ENCODE results near the gene AMZ2. TPM values are rescaled to one million over a fixed set of nuclear protein-coding genes. Genes with fewer than 3 reads are reported as not detected.

The AMZ2 gene
- total RNA-seq, 1 experiment from 2014 or later: 54.6 TPM

DNA sequence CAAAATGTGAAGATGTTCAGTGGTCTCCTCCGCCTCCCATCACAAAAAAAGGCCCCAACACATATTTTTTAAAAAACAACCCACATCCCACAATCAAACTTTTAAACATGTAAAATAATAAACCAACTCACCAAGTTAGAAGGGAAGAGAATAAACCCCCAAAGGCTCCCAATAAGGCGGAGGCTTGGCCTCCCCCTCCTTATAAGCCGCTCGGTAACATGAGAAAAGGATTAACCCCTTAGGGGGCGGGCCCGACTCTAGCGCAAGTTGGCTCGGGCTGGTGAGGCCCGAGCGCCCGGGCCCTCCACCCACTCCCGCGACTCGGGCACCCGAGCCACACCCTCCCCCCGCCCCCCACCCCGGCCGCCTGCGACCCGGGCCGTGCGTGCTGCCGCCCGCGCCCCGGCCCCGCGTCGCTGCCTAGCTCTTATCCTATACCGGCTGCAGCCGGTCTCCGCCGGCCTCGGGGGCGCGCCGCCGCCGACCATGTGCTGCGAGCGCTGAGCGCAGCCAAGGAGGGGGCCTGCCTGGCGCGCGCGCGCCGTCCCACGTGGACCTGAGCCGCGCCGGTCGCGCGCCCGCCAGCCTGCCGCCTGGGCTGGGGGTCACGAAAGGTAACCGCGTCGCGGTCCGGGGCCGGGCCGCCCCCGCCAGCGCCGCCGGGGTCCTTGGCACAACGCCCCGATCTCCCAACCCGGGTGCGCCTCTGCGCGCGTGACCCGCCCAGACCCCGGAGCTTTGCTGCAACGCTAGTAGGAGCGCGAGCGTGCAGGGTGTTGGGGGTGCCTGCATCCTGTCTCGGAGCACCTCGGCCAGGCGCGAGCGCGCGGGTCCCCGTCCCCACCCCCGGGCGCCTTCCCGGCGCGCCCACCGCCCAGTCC is 43.4 kb downstream of the AMZ2 start, which contains the start of the genes ARSG and SLC16A6:
ARSG (plus strand) TSS at position 541 of the 881 bp plus-strand sequence. CDS start 15,999 bp downstream, outside the sequence.
SLC16A6 (minus strand) TSS at position 173 of the 881 bp plus-strand sequence. CDS start 12,807 bp downstream, outside the sequence.
- POLR2A ChIA-PET: interaction anchor here (0.8 to 1.4 kb wide), 3 partner anchors 11 to 128 kb away, joined by 3 to 9 read pairs (median 4); no protein-coding TSS in a partner anchor
- H3K9me3 Mint-ChIP-seq: no peaks in the 10 kb centered on the region
- H3K4me3 Mint-ChIP-seq: peak within 1 kb of the TSS; percentile 77
- CTCF ChIA-PET: interaction anchor here (1.2 kb wide), 1 partner anchor 83 kb away, joined by 3 read pairs; no protein-coding TSS in a partner anchor
- H3K4me1 Mint-ChIP-seq: peaks cover 56% of the 10 kb centered on the region
- TF ChIP-seq SMAD4 (CRISPR knock-in tag; IDR thresholded peaks at IDR 0.05) (no peak), SMAD3 (CRISPR knock-in tag; IDR thresholded peaks at IDR 0.05; ENCODE audit: borderline replicate concordance) (0 out of 2 replicates have a peak, but pooled peaks have one; percentile 2), FOXK1 (CRISPR knock-in tag; IDR thresholded peaks at IDR 0.05) (0 out of 2 replicates have a peak, but pooled peaks have one; percentile 7), HMGXB4 (CRISPR knock-in tag; IDR thresholded peaks at IDR 0.05) (peak; percentile 7; the same call in 1 of the 2 replicates), FOXP1 (CRISPR knock-in tag; IDR thresholded peaks at IDR 0.05; ENCODE audit: borderline replicate concordance) (peak; percentile 8), FOXP4 (CRISPR knock-in tag; IDR thresholded peaks at IDR 0.05) (peak; percentile 60; the same call in 1 of the 2 replicates), MAX (CRISPR knock-in tag; IDR thresholded peaks at IDR 0.05) (peak; percentile 72; the same call in 1 of the 2 replicates), CBFB (CRISPR knock-in tag; IDR thresholded peaks at IDR 0.05; ENCODE audit: low read depth) (0 out of 2 replicates have a peak, but pooled peaks have one; percentile 59), TCF7 (CRISPR knock-in tag; IDR thresholded peaks at IDR 0.05; ENCODE audit: low read depth) (no peak), MYBL2 (CRISPR knock-in tag; IDR thresholded peaks at IDR 0.05) (no peak)
- TF ChIP-seq, protein P1, sequence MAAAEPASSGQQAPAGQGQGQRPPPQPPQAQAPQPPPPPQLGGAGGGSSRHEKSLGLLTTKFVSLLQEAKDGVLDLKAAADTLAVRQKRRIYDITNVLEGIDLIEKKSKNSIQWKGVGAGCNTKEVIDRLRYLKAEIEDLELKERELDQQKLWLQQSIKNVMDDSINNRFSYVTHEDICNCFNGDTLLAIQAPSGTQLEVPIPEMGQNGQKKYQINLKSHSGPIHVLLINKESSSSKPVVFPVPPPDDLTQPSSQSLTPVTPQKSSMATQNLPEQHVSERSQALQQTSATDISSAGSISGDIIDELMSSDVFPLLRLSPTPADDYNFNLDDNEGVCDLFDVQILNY (CRISPR knock-in tag; IDR thresholded peaks at IDR 0.05): peak; percentile 71; the same call in 1 of the 2 replicates
- TF ChIP-seq, protein P2, sequence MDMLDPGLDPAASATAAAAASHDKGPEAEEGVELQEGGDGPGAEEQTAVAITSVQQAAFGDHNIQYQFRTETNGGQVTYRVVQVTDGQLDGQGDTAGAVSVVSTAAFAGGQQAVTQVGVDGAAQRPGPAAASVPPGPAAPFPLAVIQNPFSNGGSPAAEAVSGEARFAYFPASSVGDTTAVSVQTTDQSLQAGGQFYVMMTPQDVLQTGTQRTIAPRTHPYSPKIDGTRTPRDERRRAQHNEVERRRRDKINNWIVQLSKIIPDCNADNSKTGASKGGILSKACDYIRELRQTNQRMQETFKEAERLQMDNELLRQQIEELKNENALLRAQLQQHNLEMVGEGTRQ (CRISPR knock-in tag; IDR thresholded peaks at IDR 0.05): peak; percentile 80
- TF ChIP-seq, protein P3, sequence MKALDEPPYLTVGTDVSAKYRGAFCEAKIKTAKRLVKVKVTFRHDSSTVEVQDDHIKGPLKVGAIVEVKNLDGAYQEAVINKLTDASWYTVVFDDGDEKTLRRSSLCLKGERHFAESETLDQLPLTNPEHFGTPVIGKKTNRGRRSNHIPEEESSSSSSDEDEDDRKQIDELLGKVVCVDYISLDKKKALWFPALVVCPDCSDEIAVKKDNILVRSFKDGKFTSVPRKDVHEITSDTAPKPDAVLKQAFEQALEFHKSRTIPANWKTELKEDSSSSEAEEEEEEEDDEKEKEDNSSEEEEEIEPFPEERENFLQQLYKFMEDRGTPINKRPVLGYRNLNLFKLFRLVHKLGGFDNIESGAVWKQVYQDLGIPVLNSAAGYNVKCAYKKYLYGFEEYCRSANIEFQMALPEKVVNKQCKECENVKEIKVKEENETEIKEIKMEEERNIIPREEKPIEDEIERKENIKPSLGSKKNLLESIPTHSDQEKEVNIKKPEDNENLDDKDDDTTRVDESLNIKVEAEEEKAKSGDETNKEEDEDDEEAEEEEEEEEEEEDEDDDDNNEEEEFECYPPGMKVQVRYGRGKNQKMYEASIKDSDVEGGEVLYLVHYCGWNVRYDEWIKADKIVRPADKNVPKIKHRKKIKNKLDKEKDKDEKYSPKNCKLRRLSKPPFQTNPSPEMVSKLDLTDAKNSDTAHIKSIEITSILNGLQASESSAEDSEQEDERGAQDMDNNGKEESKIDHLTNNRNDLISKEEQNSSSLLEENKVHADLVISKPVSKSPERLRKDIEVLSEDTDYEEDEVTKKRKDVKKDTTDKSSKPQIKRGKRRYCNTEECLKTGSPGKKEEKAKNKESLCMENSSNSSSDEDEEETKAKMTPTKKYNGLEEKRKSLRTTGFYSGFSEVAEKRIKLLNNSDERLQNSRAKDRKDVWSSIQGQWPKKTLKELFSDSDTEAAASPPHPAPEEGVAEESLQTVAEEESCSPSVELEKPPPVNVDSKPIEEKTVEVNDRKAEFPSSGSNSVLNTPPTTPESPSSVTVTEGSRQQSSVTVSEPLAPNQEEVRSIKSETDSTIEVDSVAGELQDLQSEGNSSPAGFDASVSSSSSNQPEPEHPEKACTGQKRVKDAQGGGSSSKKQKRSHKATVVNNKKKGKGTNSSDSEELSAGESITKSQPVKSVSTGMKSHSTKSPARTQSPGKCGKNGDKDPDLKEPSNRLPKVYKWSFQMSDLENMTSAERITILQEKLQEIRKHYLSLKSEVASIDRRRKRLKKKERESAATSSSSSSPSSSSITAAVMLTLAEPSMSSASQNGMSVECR (CRISPR knock-in tag; IDR thresholded peaks at IDR 0.05; ENCODE audit: borderline replicate concordance): 0 out of 2 replicates have a peak, but pooled peaks have one; percentile 2
- TF ChIP-seq, protein P4, sequence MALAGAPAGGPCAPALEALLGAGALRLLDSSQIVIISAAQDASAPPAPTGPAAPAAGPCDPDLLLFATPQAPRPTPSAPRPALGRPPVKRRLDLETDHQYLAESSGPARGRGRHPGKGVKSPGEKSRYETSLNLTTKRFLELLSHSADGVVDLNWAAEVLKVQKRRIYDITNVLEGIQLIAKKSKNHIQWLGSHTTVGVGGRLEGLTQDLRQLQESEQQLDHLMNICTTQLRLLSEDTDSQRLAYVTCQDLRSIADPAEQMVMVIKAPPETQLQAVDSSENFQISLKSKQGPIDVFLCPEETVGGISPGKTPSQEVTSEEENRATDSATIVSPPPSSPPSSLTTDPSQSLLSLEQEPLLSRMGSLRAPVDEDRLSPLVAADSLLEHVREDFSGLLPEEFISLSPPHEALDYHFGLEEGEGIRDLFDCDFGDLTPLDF (CRISPR knock-in tag; IDR thresholded peaks at IDR 0.05): no peak
- TF ChIP-seq, protein P5, sequence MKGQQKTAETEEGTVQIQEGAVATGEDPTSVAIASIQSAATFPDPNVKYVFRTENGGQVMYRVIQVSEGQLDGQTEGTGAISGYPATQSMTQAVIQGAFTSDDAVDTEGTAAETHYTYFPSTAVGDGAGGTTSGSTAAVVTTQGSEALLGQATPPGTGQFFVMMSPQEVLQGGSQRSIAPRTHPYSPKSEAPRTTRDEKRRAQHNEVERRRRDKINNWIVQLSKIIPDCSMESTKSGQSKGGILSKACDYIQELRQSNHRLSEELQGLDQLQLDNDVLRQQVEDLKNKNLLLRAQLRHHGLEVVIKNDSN (CRISPR knock-in tag; IDR thresholded peaks at IDR 0.05): 0 out of 2 replicates have a peak, but pooled peaks have one; percentile 48
- H3K27me3 Mint-ChIP-seq (ENCODE audit: low read depth): peaks cover 50% of the 10 kb centered on the region
- no peaks in the 10 kb centered on the region for H3K36me3 Mint-ChIP-seq
- ATAC-seq (peak; percentile 29), DNase-seq (ENCODE audit: low spot score) (peak; percentile 79)
- H3K27ac Mint-ChIP-seq: no peak within 1 kb of the TSS

All from WTC11 (cell line).